Pancreas (tissue), 10 donors: ENCODE measurements around the gene ADCY5. TPM values are rescaled to one million over a fixed set of nuclear protein-coding genes. Genes with fewer than 3 reads are reported as not detected.

Experiments
- ATAC-seq, 4 donors: fragments of 200-7000 bp; cut with Tn5 transposase; one replicate each; pipeline versions ENCODE4 v1.8.0 to v1.9.1; 2020; ENCODE audit warnings: mild to moderate bottlenecking in 4 of 4, moderate library complexity in 4 of 4
- DNase-seq, 6 donors: peaks; one replicate each; pipeline ENCODE4 v3.0.0-alpha.2; 2020
- FAIRE-seq: peaks from 2 replicates; lab custom pipeline; 2012; peaks lifted over from hg19 to GRCh38; lab: Jason Lieb, UNC
- H3K27ac ChIP-seq, 4 donors: fragments of 200-600 bp; sonication (generic); 1 replicate in 3 of 4; 2 replicates in 1 of 4; pipeline versions ENCODE4 v1.5.0 to v1.8.0; 2020
- H3K27me3 ChIP-seq, 4 donors: fragments of 200-600 bp; one replicate each; pipeline ENCODE4 v1.8.0; 2021
- H3K36me3 ChIP-seq, 3 donors: fragments of 200-600 bp; sonication (generic) in 1 of 3; one replicate each; pipeline versions ENCODE4 v1.5.0 to v1.8.0; 2020 to 2021
- H3K4me1 ChIP-seq, 3 donors: fragments of 200-600 bp; one replicate each; pipeline ENCODE4 v1.8.0; 2021
- H3K4me3 ChIP-seq, 4 donors: fragments of 200-600 bp; sonication (generic) in 2 of 4; one replicate each; pipeline versions ENCODE4 v1.5.0 to v1.8.0; 2020 to 2021
- H3K9me3 ChIP-seq, 4 donors: fragments of 200-600 bp; one replicate each; pipeline ENCODE4 v1.8.0; 2021
- WGBS, 2 donors: extraction: QIAGEN DNeasy Blood & Tissue Kit; methylation state at CpG; one replicate each; pipeline ENCODE4 v1.1.7; 2013; 5-methylcytosine and 5-hydroxymethylcytosine counted together
- intact Hi-C, 3 donors: fragments of 100-400 bp; cut with DNase I; formaldehyde crosslinking; loops; one replicate each; pipeline versions ENCODE4 v1.11.1 to v1.14.2; 2022
- polyA plus RNA-seq, 2 donors: library from polyadenylated mRNA; stranded (reverse); fragments of 200-250 nt; gene quantifications; one replicate each; pipeline ENCODE4 v1.2.3, GENCODE V29; 2013
- total RNA-seq, 6 donors: library from RNA; stranded (reverse); fragmentation: NEBNext Ultra II Directional in 4 of 6; extraction: Animal tissue kit (Norgen Biotek cat#: 25700) in 4 of 6; gene quantifications; one replicate each; pipeline versions ENCODE4 v1.2.1 to v1.2.4, GENCODE V29; 2021 to 2023
- TF ChIP-seq, protein P1 (sequence below), 4 donors: fragments of 200-600 bp; sonication (generic) in 3 of 4; IDR thresholded peaks; one replicate each; pipeline versions ENCODE4 v1.5.0 to v1.8.0; 2021; ENCODE audit warnings: antibody characterized with exemption in 4 of 4
- donor health status: healthy with polysubstance abuse.
- donor health status: DM: no; HTN: no; CAD: no; lungs with moderate emphysema.
- donor health status: DM: no; HTN: no; CAD: no.
- donor health status: control.
- donor health status: control.
- donor health status: Bipolar disorder and iron deficiency.
- donor health status: DM: yes; HTN: yes; CAD: no.
- donor health status: DM: no; HTN: no; CAD: no.
- donor health status: DM: no; HTN: no; CAD: no.
- donor health status: DM: yes; HTN: yes; CAD: no.

Gene ADCY5
- total and polyA plus RNA-seq, 8 donors: 6.0 to 13.4 (median 9.6) TPM

- ATAC-seq (no peak), DNase-seq (no peak), FAIRE-seq (no peak)
- H3K9me3 ChIP-seq: no peaks in the 10 kb centered on the region
- intact Hi-C loops: no loop called here
- H3K4me1 ChIP-seq: no peaks in the 10 kb centered on the region
- H3K36me3 ChIP-seq: no peaks in the 10 kb centered on the region
- H3K4me3 ChIP-seq: no peak overlapping the region
- TF ChIP-seq, protein P1, sequence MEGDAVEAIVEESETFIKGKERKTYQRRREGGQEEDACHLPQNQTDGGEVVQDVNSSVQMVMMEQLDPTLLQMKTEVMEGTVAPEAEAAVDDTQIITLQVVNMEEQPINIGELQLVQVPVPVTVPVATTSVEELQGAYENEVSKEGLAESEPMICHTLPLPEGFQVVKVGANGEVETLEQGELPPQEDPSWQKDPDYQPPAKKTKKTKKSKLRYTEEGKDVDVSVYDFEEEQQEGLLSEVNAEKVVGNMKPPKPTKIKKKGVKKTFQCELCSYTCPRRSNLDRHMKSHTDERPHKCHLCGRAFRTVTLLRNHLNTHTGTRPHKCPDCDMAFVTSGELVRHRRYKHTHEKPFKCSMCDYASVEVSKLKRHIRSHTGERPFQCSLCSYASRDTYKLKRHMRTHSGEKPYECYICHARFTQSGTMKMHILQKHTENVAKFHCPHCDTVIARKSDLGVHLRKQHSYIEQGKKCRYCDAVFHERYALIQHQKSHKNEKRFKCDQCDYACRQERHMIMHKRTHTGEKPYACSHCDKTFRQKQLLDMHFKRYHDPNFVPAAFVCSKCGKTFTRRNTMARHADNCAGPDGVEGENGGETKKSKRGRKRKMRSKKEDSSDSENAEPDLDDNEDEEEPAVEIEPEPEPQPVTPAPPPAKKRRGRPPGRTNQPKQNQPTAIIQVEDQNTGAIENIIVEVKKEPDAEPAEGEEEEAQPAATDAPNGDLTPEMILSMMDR (IDR thresholded peaks at IDR 0.05): no peak
- H3K27me3 ChIP-seq: no peaks in the 10 kb centered on the region
- no peak overlapping the region for H3K27ac ChIP-seq
- 61 to 81% methylated on average over 7 of the region's 7 CpGs for WGBS, 2 donors
Measured at GRCh38 chr3:123464211-123464610, 15.3 kb upstream of the ADCY5 start.

DNA sequence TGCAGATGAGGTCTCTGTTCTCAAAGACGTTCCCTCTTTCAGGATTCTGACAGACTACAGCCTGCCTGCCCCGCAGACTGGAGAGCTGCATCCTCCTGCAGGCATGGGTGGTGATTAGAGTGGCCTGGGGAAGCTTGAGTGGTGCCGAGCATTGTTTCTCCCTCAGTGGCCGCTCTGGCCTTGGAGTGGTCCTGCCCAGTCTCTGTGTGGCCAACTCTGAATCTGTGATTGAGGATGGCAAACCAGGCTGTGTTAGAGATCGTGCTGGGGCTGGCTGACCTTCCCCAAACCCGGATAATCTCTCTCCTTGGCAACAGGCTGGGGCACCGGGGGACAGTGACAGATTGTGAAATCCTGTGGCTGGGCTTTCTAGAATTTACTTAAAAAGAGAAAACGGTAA lies 11.0 kb upstream of the ADCY5 start:
- H3K4me1 ChIP-seq: no peaks in the 10 kb centered on the region
- H3K36me3 ChIP-seq: no peaks in the 10 kb centered on the region
- peak in 1 of 4 donors; percentile 22 for ATAC-seq
- intact Hi-C loops: no loop called here
- TF ChIP-seq, protein P1 (IDR thresholded peaks at IDR 0.05): no peak
- H3K27ac ChIP-seq: no peak overlapping the region
- no peaks in the 10 kb centered on the region for H3K9me3 ChIP-seq
- H3K27me3 ChIP-seq: no peaks in the 10 kb centered on the region
- FAIRE-seq: no peak
- no peak for DNase-seq
- H3K4me3 ChIP-seq: no peak overlapping the region
- 21 to 23% methylated on average over 8 of the region's 8 CpGs for WGBS, 2 donors

DNA sequence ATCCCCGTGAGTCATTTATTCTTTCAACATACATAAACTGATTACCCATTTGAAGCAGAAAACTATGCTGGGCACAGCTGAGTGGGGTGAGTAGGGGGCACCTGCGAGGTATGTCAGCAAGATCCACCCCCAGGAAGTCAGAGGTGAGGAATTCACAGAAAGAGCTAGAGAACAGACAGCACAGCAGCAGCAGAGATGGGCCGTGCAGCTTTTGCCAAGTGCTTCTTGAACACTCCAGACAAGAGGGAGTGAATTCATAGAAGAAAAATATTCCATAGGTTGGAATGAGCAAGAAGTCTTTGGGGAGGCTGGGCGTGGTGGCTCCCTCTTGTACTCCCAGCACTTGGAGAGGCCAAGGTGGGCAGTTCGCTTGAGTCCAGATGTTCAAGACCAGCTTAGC lies 9.4 kb upstream of the ADCY5 start:
- ATAC-seq (no peak), FAIRE-seq (no peak), DNase-seq (no peak)
- intact Hi-C loops: no loop called here
- Histone ChIP-seq H3K4me1 (no peaks in the 10 kb centered on the region), H3K27me3 (no peaks in the 10 kb centered on the region), H3K9me3 (no peaks in the 10 kb centered on the region), H3K36me3 (no peaks in the 10 kb centered on the region), H3K27ac (no peak overlapping the region), H3K4me3 (no peak overlapping the region)
- TF ChIP-seq, protein P1 (IDR thresholded peaks at IDR 0.05): no peak
- WGBS, 2 donors: 78 to 86% methylated on average over 5 of the region's 5 CpGs

GRCh38 chr3:123457841-123458240 lies 9.0 kb upstream of the ADCY5 start:
- no peaks in the 10 kb centered on the region for H3K27me3 ChIP-seq
- H3K4me3 ChIP-seq: no peak overlapping the region
- H3K36me3 ChIP-seq: no peaks in the 10 kb centered on the region
- FAIRE-seq: no peak
- H3K9me3 ChIP-seq: no peaks in the 10 kb centered on the region
- ATAC-seq: no peak
- DNase-seq: no peak
- H3K4me1 ChIP-seq: no peaks in the 10 kb centered on the region
- TF ChIP-seq, protein P1 (IDR thresholded peaks at IDR 0.05): no peak
- WGBS, 2 donors: 97 to 100% methylated on average over 1 of the region's 1 CpG
- no peak overlapping the region for H3K27ac ChIP-seq
- intact Hi-C loops: no loop called here

GRCh38 chr3:123453675-123454074 lies 4.8 kb upstream of the ADCY5 start:
- 56 to 62% methylated on average over 3 of the region's 3 CpGs for WGBS, 2 donors
- Histone ChIP-seq H3K36me3 (no peaks in the 10 kb centered on the region), H3K4me3 (no peak overlapping the region), H3K9me3 (no peaks in the 10 kb centered on the region), H3K27me3 (peaks cover 0 to under 1% (median 0%) of the 10 kb centered on the region in 4 donors), H3K27ac (no peak overlapping the region), H3K4me1 (no peaks in the 10 kb centered on the region)
- ATAC-seq: no peak
- intact Hi-C loops: no loop called here
- TF ChIP-seq, protein P1 (IDR thresholded peaks at IDR 0.05): no peak
- no peak for FAIRE-seq
- no peak for DNase-seq
